HG03342 (cell line): ENCODE data around the gene C17orf58.
"Not testable (repeated sequence)": the region's sequence is repeated elsewhere in the genome, so short reads cannot be mapped to it uniquely, and the experiment has no call there.

Experiments used
- ATAC-seq: cut with Tn5 transposase; IDR thresholded peaks from one replicate; pipeline ENCODE4 v1.9.1; 2021; ENCODE audit warnings: mild to moderate bottlenecking, moderate library complexity; ENCODE audit not compliant: unreplicated experiment

The C17orf58 gene

GRCh38 chr17:67962156-67962555, 34.1 kb downstream of the C17orf58 start:
- ATAC-seq, result not testable (repeated sequence)

- ATAC-seq, result not testable (repeated sequence)
Observed at GRCh38 chr17:67960276-67960675, 36.0 kb downstream of the C17orf58 start.

DNA sequence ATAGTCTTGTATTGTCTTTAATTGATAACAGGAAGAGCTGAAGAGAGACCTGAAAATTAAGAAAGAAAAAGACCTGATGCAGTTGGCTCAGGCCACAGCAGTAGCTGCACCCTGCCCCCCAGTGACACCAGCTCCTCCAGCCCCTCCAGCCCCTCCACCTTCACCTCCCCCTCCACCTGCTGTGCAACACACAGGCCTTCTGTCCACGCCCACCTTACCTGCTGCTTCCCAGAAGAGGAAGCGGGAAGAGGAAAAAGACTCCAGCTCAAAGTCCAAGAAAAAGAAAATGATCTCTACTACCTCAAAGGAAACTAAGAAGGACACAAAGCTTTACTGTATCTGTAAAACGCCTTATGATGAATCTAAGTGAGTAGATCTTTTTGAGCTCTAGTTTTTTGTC, 36.8 kb downstream of the C17orf58 start:
- ATAC-seq, result no peak

GRCh38 chr17:67950945-67951344, 45.3 kb downstream of the C17orf58 start:
- no peak for ATAC-seq

DNA sequence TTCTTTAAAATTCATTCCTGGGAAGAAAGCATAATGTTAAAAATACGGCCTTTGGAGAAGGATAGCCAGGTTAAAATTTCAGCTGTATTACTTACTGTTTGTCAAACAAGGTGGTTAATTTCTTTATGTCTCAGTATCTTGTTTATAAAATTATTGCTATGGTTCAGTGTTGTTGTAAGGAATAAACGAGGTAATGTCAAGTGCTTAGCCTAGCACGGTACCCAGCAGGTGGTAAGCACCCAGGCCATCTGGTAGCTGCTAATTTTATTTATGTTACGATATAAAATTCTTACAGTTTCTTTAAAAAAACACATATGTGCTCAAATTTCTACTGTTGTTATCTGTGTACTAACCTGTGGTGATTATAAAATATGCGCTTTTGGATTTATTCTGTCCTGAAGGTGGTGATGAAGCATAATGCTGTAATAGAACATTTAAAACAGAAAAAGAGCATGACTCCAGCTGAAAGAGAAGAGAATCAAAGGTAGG, 48.9 kb downstream of the C17orf58 start:
- ATAC-seq, result no peak

DNA sequence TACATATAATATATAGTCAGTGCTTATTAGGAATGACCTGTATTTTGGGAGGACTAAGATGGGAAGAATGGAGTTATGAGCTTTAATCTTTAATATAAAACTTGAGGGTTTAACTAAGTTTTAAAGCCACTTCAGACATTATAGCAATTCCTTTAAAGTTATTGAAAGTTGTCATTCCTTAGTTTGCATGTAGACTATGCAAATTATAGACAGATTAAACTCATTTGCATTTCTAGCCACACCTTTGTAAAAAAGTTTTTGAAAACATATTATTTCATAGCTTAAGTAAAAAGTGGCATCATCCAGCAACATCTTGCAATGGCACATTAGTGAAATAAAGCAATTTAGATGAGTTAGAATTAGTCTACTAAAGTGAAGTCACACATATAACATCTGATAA, 49.8 kb downstream of the C17orf58 start:
- no peak for ATAC-seq

DNA sequence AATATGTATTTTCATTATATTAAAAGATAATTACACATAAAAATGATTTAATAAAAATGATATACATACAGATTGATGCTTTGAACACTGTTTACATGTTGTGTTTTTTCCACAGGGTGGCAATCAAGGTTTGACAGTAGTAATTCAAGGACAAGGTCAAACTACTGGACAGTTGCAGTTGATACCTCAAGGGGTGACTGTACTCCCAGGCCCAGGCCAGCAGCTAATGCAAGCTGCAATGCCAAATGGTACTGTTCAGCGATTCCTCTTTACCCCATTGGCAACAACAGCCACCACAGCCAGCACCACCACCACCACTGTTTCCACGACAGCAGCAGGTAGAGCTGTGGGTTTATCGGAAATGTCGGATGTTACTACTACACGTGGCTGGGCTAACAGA, 52.2 kb downstream of the C17orf58 start:
- ATAC-seq, result no peak

DNA sequence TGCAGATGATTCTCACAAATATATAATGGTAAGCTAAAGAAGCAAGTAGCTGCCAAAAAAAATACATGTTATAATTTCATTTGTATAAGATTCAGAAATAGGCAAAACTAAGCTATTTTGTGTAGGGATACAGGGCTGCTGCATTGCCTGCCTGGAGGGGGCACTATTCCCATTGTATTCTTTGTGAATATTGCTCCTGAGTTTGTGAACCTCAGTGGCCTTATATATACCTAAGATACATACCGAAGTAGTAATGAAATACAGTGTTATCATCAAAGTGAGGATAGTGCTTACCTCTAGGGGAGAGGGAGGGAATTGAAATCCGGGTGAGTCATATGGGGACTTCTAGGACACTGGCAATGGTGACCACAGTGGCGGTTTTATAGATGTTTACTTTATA, 53.5 kb downstream of the C17orf58 start:
- no peak for ATAC-seq
